GM18499 (cell line): Measurements from ENCODE around the gene POLD1.
"Not testable (repeated sequence)": the region's sequence is repeated elsewhere in the genome, so short reads cannot be mapped to it uniquely, and the experiment has no call there.

Source experiments
- ATAC-seq: cut with Tn5 transposase; IDR thresholded peaks from one replicate; pipeline ENCODE4 v1.9.1; 2021; ENCODE audit warnings: moderate number of reproducible peaks; ENCODE audit not compliant: insufficient read depth, unreplicated experiment

The POLD1 gene

GRCh38 chr19:50383852-50384684 is at the start of gene POLD1:
POLD1 (plus strand) TSS chr19:50384347; CDS start chr19:50398852, 14,505 bp downstream.
- ATAC-seq, result peak; percentile 83

- ATAC-seq, result no peak
Observed at GRCh38 chr19:50334741-50335421, 49.3 kb upstream of the POLD1 start.

- ATAC-seq, result not testable (repeated sequence)
Observed at GRCh38 chr19:50337031-50337430, 47.1 kb upstream of the POLD1 start.

GRCh38 chr19:50340331-50340730 is 43.8 kb upstream of the POLD1 start:
- no peak for ATAC-seq

- peak; percentile 47 for ATAC-seq
Observed at GRCh38 chr19:50341091-50341564, 43.0 kb upstream of the POLD1 start.

- peak; percentile 38 for ATAC-seq
Observed at GRCh38 chr19:50344661-50345318, 39.4 kb upstream of the POLD1 start.

GRCh38 chr19:50347089-50347581 is 37.0 kb upstream of the POLD1 start:
- not testable (repeated sequence) for ATAC-seq

GRCh38 chr19:50349277-50350057 is 34.7 kb upstream of the POLD1 start:
- ATAC-seq, result no peak

GRCh38 chr19:50352242-50352641 is 31.9 kb upstream of the POLD1 start:
- ATAC-seq, result no peak

GRCh38 chr19:50353487-50353880 is 30.7 kb upstream of the POLD1 start:
- not testable (repeated sequence) for ATAC-seq

- no peak for ATAC-seq
Observed at GRCh38 chr19:50356691-50357177, 27.4 kb upstream of the POLD1 start.

GRCh38 chr19:50357178-50358100 is 26.7 kb upstream of the POLD1 start:
- ATAC-seq, result no peak

GRCh38 chr19:50358483-50359327 is 25.4 kb upstream of the POLD1 start:
- ATAC-seq, result no peak

- ATAC-seq, result no peak
Observed at GRCh38 chr19:50359328-50359818, 24.8 kb upstream of the POLD1 start.

- no peak for ATAC-seq
Observed at GRCh38 chr19:50361290-50362029, 22.7 kb upstream of the POLD1 start.

- ATAC-seq, result no peak
Observed at GRCh38 chr19:50362030-50362412, 22.1 kb upstream of the POLD1 start.
